ENCODE results near the gene PMF1.

The PMF1 gene

DNA sequence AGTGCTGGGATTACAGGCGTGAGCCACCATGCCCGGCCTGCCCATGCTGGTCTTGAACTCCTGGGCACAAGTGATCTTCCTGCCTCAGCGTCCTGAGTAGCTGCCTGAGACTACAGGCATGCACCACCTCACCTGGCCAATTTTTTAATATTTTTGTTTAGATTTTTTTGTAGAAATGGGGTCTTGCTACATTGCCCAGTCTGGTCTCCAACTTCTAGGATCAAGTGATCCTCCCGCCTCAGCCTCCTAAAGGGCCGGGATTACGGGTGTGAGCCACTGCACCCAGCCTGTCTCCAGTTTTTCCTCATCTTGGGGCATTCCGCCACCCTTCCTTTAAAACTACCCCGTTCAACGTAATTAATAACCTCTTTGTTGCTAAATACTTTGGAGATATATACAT lies 7.4 kb downstream of the PMF1 start:
- TF ChIP-seq ESRRG (CRISPR knock-in tag; IDR thresholded peaks at IDR 0.05) (no peak), TCF4 (CRISPR knock-in tag; IDR thresholded peaks at IDR 0.05; ENCODE audit: borderline replicate concordance) (no peak), OSR1 (CRISPR knock-in tag; IDR thresholded peaks at IDR 0.05) (no peak), PPARA (CRISPR knock-in tag; IDR thresholded peaks at IDR 0.05; ENCODE audit: borderline replicate concordance) (no peak), ZNF565 (CRISPR knock-in tag; conservative IDR thresholded peaks at IDR 0.05; ENCODE audit: low read depth) (no peak), ARNTL (CRISPR knock-in tag; IDR thresholded peaks at IDR 0.05; ENCODE audit: borderline replicate concordance, low read depth) (no peak), RARB (CRISPR knock-in tag; IDR thresholded peaks at IDR 0.05) (no peak), ZNF8 (CRISPR knock-in tag; IDR thresholded peaks at IDR 0.05) (no peak), ZNF70 (CRISPR knock-in tag; IDR thresholded peaks at IDR 0.05) (no peak), ZC3H10 (CRISPR knock-in tag; IDR thresholded peaks at IDR 0.05) (no peak), ZFP3 (CRISPR knock-in tag; IDR thresholded peaks at IDR 0.05) (no peak), GLIS3 (CRISPR knock-in tag; IDR thresholded peaks at IDR 0.05) (no peak)
- TF ChIP-seq, protein P1, sequence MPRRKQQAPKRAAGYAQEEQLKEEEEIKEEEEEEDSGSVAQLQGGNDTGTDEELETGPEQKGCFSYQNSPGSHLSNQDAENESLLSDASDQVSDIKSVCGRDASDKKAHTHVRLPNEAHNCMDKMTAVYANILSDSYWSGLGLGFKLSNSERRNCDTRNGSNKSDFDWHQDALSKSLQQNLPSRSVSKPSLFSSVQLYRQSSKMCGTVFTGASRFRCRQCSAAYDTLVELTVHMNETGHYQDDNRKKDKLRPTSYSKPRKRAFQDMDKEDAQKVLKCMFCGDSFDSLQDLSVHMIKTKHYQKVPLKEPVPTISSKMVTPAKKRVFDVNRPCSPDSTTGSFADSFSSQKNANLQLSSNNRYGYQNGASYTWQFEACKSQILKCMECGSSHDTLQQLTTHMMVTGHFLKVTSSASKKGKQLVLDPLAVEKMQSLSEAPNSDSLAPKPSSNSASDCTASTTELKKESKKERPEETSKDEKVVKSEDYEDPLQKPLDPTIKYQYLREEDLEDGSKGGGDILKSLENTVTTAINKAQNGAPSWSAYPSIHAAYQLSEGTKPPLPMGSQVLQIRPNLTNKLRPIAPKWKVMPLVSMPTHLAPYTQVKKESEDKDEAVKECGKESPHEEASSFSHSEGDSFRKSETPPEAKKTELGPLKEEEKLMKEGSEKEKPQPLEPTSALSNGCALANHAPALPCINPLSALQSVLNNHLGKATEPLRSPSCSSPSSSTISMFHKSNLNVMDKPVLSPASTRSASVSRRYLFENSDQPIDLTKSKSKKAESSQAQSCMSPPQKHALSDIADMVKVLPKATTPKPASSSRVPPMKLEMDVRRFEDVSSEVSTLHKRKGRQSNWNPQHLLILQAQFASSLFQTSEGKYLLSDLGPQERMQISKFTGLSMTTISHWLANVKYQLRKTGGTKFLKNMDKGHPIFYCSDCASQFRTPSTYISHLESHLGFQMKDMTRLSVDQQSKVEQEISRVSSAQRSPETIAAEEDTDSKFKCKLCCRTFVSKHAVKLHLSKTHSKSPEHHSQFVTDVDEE (CRISPR knock-in tag; IDR thresholded peaks at IDR 0.05), result no peak
- TF ChIP-seq, protein P2, sequence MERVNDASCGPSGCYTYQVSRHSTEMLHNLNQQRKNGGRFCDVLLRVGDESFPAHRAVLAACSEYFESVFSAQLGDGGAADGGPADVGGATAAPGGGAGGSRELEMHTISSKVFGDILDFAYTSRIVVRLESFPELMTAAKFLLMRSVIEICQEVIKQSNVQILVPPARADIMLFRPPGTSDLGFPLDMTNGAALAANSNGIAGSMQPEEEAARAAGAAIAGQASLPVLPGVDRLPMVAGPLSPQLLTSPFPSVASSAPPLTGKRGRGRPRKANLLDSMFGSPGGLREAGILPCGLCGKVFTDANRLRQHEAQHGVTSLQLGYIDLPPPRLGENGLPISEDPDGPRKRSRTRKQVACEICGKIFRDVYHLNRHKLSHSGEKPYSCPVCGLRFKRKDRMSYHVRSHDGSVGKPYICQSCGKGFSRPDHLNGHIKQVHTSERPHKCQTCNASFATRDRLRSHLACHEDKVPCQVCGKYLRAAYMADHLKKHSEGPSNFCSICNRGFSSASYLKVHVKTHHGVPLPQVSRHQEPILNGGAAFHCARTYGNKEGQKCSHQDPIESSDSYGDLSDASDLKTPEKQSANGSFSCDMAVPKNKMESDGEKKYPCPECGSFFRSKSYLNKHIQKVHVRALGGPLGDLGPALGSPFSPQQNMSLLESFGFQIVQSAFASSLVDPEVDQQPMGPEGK (CRISPR knock-in tag; IDR thresholded peaks at IDR 0.05; ENCODE audit: borderline replicate concordance), result no peak
- ATAC-seq, result no peak

DNA sequence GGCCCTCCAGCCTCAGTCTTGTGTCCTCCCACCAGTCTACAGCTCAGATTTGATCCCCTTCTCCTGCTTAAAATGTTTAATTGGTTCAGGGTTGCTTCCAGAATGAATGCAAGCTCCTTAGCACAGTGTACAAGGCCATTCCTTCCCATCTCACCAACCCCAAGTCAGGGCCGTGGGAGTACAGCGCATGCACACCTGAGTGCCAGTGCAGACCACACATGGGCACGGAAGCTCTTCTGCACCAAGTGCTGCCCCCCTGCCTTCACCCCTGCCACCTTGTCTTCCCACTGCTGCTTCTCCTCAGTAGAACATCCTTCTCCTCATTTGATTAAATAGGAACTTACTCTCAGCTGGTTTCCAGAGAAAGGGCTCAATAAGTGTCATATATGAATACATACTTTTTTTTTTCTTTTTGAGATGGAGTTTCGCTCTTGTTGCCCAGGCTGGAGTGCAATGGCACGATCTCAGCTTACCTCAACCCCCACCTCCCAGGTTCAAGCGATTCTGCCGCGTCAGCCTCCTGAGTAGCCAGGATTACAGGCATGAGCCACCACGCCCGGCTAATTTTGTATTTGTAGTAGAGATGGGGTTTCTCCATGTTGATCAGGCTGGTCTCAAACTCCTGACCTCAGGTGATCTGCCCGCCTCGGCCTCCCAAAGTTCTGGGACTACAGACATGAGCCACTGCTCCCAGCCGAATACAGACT lies 9.3 kb downstream of the PMF1 start:
- no peak for TF ChIP-seq SNAI2 (CRISPR knock-in tag; IDR thresholded peaks at IDR 0.05)
- ATAC-seq, result no peak

DNA sequence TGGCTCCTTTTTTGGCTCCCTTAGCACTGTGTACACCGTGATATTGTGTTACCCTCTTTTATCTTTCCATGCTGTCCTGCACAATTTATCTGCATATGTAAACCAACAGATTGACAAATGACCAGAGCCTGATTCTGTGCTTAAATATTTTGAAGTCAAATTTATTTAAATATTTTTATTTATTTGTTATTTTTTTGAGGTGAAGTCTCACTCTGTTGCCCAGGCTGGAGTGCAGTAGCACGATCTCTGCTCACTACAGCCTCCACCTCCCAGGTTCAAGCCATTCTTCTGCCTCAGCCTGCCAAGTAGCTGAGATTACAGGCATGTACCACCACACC lies 12.8 kb downstream of the PMF1 start:
- ATAC-seq, result no peak
- TF ChIP-seq CSDC2 (CRISPR knock-in tag; IDR thresholded peaks at IDR 0.05) (no peak), ESRRG (CRISPR knock-in tag; IDR thresholded peaks at IDR 0.05) (no peak), GLIS3 (CRISPR knock-in tag; IDR thresholded peaks at IDR 0.05) (no peak), OSR1 (CRISPR knock-in tag; IDR thresholded peaks at IDR 0.05) (no peak), ISL1 (CRISPR knock-in tag; IDR thresholded peaks at IDR 0.05) (no peak), SNAI2 (CRISPR knock-in tag; IDR thresholded peaks at IDR 0.05) (no peak), ZNF70 (CRISPR knock-in tag; IDR thresholded peaks at IDR 0.05) (no peak), RARB (CRISPR knock-in tag; IDR thresholded peaks at IDR 0.05) (no peak), BACH2 (CRISPR knock-in tag; IDR thresholded peaks at IDR 0.05; ENCODE audit: borderline replicate concordance) (no peak)
- TF ChIP-seq, protein P3, sequence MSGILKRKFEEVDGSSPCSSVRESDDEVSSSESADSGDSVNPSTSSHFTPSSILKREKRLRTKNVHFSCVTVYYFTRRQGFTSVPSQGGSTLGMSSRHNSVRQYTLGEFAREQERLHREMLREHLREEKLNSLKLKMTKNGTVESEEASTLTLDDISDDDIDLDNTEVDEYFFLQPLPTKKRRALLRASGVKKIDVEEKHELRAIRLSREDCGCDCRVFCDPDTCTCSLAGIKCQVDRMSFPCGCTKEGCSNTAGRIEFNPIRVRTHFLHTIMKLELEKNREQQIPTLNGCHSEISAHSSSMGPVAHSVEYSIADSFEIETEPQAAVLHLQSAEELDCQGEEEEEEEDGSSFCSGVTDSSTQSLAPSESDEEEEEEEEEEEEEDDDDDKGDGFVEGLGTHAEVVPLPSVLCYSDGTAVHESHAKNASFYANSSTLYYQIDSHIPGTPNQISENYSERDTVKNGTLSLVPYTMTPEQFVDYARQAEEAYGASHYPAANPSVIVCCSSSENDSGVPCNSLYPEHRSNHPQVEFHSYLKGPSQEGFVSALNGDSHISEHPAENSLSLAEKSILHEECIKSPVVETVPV (CRISPR knock-in tag; IDR thresholded peaks at IDR 0.05), result no peak
- TF ChIP-seq, protein P2 (CRISPR knock-in tag; IDR thresholded peaks at IDR 0.05; ENCODE audit: borderline replicate concordance), result no peak
- TF ChIP-seq, protein P1 (CRISPR knock-in tag; IDR thresholded peaks at IDR 0.05), result no peak
- TF ChIP-seq, protein P4, sequence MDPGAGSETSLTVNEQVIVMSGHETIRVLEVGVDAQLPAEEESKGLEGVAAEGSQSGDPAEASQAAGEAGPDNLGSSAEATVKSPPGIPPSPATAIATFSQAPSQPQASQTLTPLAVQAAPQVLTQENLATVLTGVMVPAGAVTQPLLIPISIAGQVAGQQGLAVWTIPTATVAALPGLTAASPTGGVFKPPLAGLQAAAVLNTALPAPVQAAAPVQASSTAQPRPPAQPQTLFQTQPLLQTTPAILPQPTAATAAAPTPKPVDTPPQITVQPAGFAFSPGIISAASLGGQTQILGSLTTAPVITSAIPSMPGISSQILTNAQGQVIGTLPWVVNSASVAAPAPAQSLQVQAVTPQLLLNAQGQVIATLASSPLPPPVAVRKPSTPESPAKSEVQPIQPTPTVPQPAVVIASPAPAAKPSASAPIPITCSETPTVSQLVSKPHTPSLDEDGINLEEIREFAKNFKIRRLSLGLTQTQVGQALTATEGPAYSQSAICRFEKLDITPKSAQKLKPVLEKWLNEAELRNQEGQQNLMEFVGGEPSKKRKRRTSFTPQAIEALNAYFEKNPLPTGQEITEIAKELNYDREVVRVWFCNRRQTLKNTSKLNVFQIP (CRISPR knock-in tag; IDR thresholded peaks at IDR 0.05; ENCODE audit: borderline replicate concordance, low read depth), result no peak

All from SK-N-SH treated with all-trans-retinoic acid at 6 μM for 48 hours (cell line).